ENCODE results near the gene C1QTNF6. TPM values are rescaled to one million over a fixed set of nuclear protein-coding genes. Genes with fewer than 3 reads are reported as not detected.
A peak's percentile ranks its signal among the peaks of the same experiment; 100 is the strongest.

The C1QTNF6 gene
- total and polyA plus RNA-seq, 2 donors (not counting 3 experiments of a cell fraction or from before 2014, with no cell fraction given) = 20.2 to 27.6 TPM

DNA sequence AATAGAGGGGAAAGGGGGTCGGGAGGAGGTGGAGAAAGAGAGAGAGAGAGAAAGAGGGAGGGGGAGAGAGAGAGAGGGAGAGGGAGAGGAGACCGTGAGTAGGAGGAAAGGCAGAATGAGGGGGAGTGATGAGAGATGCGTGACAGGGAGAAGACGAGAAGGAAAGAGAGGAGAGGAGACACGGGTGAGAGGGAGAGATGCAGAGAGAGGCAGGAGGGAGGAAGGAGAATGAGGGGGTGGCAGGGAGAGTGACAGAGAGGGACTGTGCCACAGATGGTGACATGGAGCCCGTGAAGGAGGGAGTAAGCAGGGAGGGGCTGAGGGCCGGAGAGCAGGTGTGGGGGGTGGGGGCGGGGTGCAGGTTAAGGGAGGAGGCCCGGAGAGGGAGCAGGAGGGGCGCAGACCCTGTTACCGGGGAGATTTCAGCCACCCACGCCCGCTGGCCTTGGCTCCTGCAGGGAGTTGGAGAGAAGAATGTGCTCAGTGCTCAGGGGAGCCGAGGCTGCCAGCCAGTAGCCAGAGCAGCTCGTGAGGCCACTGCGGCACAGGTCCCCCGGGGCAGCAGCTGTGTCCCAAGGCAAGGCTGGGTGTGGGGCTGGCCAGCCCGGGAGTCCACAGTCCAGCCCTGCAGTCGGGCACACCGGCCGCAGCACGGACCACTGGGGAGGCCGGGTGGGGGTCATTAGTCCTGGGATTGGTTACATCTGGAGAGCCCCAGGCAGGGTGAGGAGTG, 24.3 kb upstream of the C1QTNF6 start, which contains the start of gene SSTR3:
Gene SSTR3 (minus strand): TSS at position 304 of the 733 bp plus-strand sequence. CDS start 4,674 bp downstream, outside the sequence.
- Histone ChIP-seq H3K9me1 (replicated peaks; ENCODE audit: control insufficient read depth, extremely low read depth, insufficient read depth, low read length) (no peaks in the 10 kb centered on the region), H3K4me3 (replicated peaks in 1 of 3; ENCODE audit: insufficient read depth in 1 of 3, low read depth in 1 of 3, low read length in 3 of 3) (no peak within 1 kb of the TSS), H3K36me3 (ENCODE audit: control insufficient read depth in 2 of 2, extremely low read depth in 1 of 2, insufficient read depth in 2 of 2, low read length in 2 of 2) (no peaks in the 10 kb centered on the region), H3K4me1 (ENCODE audit: control insufficient read depth, extremely low read depth, insufficient read depth, low read length) (no peaks in the 10 kb centered on the region), H4K20me1 (replicated peaks; ENCODE audit: control insufficient read depth, extremely low read depth, insufficient read depth, low read length) (no peaks in the 10 kb centered on the region), H3K27me3 (ENCODE audit: control insufficient read depth in 2 of 2, insufficient read depth in 2 of 2, low read length in 2 of 2) (peaks cover 0 to 3% of the 10 kb centered on the region in 2 experiments), H3K9me3 (replicated peaks; ENCODE audit: control insufficient read depth, insufficient read depth, low read length) (no peaks in the 10 kb centered on the region), H3K27ac (ENCODE audit: insufficient read depth, low read depth, low read length) (no peak within 1 kb of the TSS), H3K4me2 (ENCODE audit: insufficient read depth, low read length) (no peak within 1 kb of the TSS), H3K9ac (replicated peaks; ENCODE audit: extremely low read depth, insufficient read depth, low read length) (no peak within 1 kb of the TSS), H3K79me2 (ENCODE audit: control insufficient read depth, insufficient read depth, low read length) (no peaks in the 10 kb centered on the region), H2AFZ (ENCODE audit: low read depth, low read length) (no peak within 1 kb of the TSS)
- ChIA-PET POLR2A (no interaction called here), CTCF (no interaction called here)
- no TSS peak for BruUV-seq (replicated peaks)
- FAIRE-seq (no peak), DNase-seq (ENCODE audit: low read depth, low spot score) (no peak)
- intact Hi-C loops (cut with micrococcal nuclease) = no loop called here
- TF ChIP-seq EZH2 (IDR thresholded peaks at IDR 0.05; ENCODE audit: borderline replicate concordance, low read depth, low read length, severe bottlenecking) = peak; percentile 48
- no peak for TF ChIP-seq POLR2A (IDR thresholded peaks at IDR 0.05; ENCODE audit: low read depth, low read length)
- dilution Hi-C loops (cut with MboI; ENCODE audit: extremely low pct_ligation_motif_present, low sequenced_read_pairs) = no loop called here

DNA sequence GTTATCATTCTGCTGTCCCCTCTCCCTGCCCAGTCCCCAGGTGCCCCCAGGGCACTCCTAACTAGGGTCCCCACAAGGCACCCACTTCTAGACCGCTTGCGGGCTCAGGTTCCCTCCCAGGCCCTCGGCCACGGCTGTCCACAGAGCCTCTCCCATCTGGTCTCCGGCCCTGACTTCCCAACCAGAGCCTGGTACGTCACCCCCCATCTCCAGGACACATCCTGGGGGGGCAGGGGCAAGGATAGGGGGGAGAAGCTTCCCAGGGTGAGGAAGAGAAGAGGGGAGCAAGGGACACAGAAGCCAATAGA, 23.8 kb upstream of the C1QTNF6 start:
- DNase-seq (ENCODE audit: low read depth, low spot score) (no peak), FAIRE-seq (no peak)
- Histone ChIP-seq H3K27me3 (ENCODE audit: control insufficient read depth in 2 of 2, insufficient read depth in 2 of 2, low read length in 2 of 2) (peaks cover 0 to 3% of the 10 kb centered on the region in 2 experiments), H4K20me1 (replicated peaks; ENCODE audit: control insufficient read depth, extremely low read depth, insufficient read depth, low read length) (no peaks in the 10 kb centered on the region), H3K9ac (replicated peaks; ENCODE audit: extremely low read depth, insufficient read depth, low read length) (no peak overlapping the region), H3K79me2 (ENCODE audit: control insufficient read depth, insufficient read depth, low read length) (no peaks in the 10 kb centered on the region), H3K9me3 (replicated peaks; ENCODE audit: control insufficient read depth, insufficient read depth, low read length) (no peaks in the 10 kb centered on the region), H3K4me1 (ENCODE audit: control insufficient read depth, extremely low read depth, insufficient read depth, low read length) (no peaks in the 10 kb centered on the region), H3K9me1 (replicated peaks; ENCODE audit: control insufficient read depth, extremely low read depth, insufficient read depth, low read length) (no peaks in the 10 kb centered on the region), H3K4me2 (ENCODE audit: insufficient read depth, low read length) (no peak overlapping the region), H3K36me3 (ENCODE audit: control insufficient read depth in 2 of 2, extremely low read depth in 1 of 2, insufficient read depth in 2 of 2, low read length in 2 of 2) (no peaks in the 10 kb centered on the region), H3K4me3 (replicated peaks in 1 of 3; ENCODE audit: insufficient read depth in 1 of 3, low read depth in 1 of 3, low read length in 3 of 3) (no peak overlapping the region), H3K27ac (ENCODE audit: insufficient read depth, low read depth, low read length) (no peak overlapping the region), H2AFZ (ENCODE audit: low read depth, low read length) (no peak overlapping the region)
- intact Hi-C loops (cut with micrococcal nuclease) = no loop called here
- TF ChIP-seq GATA2 (IDR thresholded peaks at IDR 0.05; ENCODE audit: insufficient read depth, insufficient read length, low read depth, low read length) (no peak), MYC (IDR thresholded peaks at IDR 0.05; ENCODE audit: low read depth, low read length) (no peak), POLR2AphosphoS5 (IDR thresholded peaks at IDR 0.05; ENCODE audit: insufficient read depth, low read depth, low read length) (no peak), EZH2 (IDR thresholded peaks at IDR 0.05; ENCODE audit: borderline replicate concordance, low read depth, low read length, severe bottlenecking) (no peak), JUN (IDR thresholded peaks at IDR 0.05; ENCODE audit: borderline replicate concordance, insufficient read depth, insufficient read length, low read depth) (no peak), POLR2A (IDR thresholded peaks at IDR 0.05; ENCODE audit: low read depth, low read length) (no peak), FOS (IDR thresholded peaks at IDR 0.05; ENCODE audit: borderline replicate concordance, insufficient read depth, low read length) (no peak), CTCF (IDR thresholded peaks at IDR 0.05; ENCODE audit: extremely low read depth in 1 of 2, insufficient read depth in 1 of 2, low read depth in 1 of 2, low read length in 2 of 2) (no peak)
- TF ChIP-seq, protein P1, sequence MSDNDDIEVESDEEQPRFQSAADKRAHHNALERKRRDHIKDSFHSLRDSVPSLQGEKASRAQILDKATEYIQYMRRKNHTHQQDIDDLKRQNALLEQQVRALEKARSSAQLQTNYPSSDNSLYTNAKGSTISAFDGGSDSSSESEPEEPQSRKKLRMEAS (IDR thresholded peaks at IDR 0.05; ENCODE audit: insufficient read depth, insufficient read length) = no peak
- POLR2A ChIA-PET = no interaction called here
- CTCF ChIA-PET = no interaction called here
- dilution Hi-C loops (cut with MboI; ENCODE audit: extremely low pct_ligation_motif_present, low sequenced_read_pairs) = no loop called here
- BruUV-seq (replicated peaks) = no TSS peak

Data from endothelial cell of umbilical vein (primary cell).